ENCODE results near the gene TIMM44.

GRCh38 chr19:7923295-7924191 lies 19.9 kb downstream of the TIMM44 start:
- TF ChIP-seq, protein P1, sequence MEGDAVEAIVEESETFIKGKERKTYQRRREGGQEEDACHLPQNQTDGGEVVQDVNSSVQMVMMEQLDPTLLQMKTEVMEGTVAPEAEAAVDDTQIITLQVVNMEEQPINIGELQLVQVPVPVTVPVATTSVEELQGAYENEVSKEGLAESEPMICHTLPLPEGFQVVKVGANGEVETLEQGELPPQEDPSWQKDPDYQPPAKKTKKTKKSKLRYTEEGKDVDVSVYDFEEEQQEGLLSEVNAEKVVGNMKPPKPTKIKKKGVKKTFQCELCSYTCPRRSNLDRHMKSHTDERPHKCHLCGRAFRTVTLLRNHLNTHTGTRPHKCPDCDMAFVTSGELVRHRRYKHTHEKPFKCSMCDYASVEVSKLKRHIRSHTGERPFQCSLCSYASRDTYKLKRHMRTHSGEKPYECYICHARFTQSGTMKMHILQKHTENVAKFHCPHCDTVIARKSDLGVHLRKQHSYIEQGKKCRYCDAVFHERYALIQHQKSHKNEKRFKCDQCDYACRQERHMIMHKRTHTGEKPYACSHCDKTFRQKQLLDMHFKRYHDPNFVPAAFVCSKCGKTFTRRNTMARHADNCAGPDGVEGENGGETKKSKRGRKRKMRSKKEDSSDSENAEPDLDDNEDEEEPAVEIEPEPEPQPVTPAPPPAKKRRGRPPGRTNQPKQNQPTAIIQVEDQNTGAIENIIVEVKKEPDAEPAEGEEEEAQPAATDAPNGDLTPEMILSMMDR (IDR thresholded peaks at IDR 0.05; ENCODE audit: low read depth, low read length, missing input control): no peak
- TF ChIP-seq, protein P2, sequence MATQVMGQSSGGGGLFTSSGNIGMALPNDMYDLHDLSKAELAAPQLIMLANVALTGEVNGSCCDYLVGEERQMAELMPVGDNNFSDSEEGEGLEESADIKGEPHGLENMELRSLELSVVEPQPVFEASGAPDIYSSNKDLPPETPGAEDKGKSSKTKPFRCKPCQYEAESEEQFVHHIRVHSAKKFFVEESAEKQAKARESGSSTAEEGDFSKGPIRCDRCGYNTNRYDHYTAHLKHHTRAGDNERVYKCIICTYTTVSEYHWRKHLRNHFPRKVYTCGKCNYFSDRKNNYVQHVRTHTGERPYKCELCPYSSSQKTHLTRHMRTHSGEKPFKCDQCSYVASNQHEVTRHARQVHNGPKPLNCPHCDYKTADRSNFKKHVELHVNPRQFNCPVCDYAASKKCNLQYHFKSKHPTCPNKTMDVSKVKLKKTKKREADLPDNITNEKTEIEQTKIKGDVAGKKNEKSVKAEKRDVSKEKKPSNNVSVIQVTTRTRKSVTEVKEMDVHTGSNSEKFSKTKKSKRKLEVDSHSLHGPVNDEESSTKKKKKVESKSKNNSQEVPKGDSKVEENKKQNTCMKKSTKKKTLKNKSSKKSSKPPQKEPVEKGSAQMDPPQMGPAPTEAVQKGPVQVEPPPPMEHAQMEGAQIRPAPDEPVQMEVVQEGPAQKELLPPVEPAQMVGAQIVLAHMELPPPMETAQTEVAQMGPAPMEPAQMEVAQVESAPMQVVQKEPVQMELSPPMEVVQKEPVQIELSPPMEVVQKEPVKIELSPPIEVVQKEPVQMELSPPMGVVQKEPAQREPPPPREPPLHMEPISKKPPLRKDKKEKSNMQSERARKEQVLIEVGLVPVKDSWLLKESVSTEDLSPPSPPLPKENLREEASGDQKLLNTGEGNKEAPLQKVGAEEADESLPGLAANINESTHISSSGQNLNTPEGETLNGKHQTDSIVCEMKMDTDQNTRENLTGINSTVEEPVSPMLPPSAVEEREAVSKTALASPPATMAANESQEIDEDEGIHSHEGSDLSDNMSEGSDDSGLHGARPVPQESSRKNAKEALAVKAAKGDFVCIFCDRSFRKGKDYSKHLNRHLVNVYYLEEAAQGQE (IDR thresholded peaks at IDR 0.05): no peak
- TF ChIP-seq RXRA (IDR thresholded peaks at IDR 0.05): no peak
- TF ChIP-seq JUND (IDR thresholded peaks at IDR 0.05): no peak
- TF ChIP-seq, protein P3, sequence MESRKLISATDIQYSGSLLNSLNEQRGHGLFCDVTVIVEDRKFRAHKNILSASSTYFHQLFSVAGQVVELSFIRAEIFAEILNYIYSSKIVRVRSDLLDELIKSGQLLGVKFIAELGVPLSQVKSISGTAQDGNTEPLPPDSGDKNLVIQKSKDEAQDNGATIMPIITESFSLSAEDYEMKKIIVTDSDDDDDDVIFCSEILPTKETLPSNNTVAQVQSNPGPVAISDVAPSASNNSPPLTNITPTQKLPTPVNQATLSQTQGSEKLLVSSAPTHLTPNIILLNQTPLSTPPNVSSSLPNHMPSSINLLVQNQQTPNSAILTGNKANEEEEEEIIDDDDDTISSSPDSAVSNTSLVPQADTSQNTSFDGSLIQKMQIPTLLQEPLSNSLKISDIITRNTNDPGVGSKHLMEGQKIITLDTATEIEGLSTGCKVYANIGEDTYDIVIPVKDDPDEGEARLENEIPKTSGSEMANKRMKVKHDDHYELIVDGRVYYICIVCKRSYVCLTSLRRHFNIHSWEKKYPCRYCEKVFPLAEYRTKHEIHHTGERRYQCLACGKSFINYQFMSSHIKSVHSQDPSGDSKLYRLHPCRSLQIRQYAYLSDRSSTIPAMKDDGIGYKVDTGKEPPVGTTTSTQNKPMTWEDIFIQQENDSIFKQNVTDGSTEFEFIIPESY (IDR thresholded peaks at IDR 0.05): no peak
- no peak for TF ChIP-seq TAF1 (conservative IDR thresholded peaks at IDR 0.05)
- TF ChIP-seq EGR1 (IDR thresholded peaks at IDR 0.05; ENCODE audit: low read depth in 2 of 2): no peak
- no peak for TF ChIP-seq GABPA (IDR thresholded peaks at IDR 0.05 in 1 of 2, conservative IDR thresholded peaks at IDR 0.05 in 1 of 2)
- no peak for TF ChIP-seq SP1 (IDR thresholded peaks at IDR 0.05)
- no peak for TF ChIP-seq FOXA1 (IDR thresholded peaks at IDR 0.05)
